Gastroesophageal sphincter (tissue), 4 donors: ENCODE measurements around the gene ALG13. TPM values are rescaled to one million over a fixed set of nuclear protein-coding genes. Genes with fewer than 3 reads are reported as not detected.

Source experiments
- ATAC-seq: fragments of 150-250 bp; one replicate; pipeline ENCODE4 v1.9.1; 2016; ENCODE audit warnings: mild to moderate bottlenecking, moderate library complexity
- H3K27ac ChIP-seq, 4 donors: fragments of 200-600 bp; sonication (generic) in 3 of 4; 1 replicate in 3 of 4; 2 replicates in 1 of 4; pipeline ENCODE4 v1.5.1; 2016 to 2019
- H3K27me3 ChIP-seq: fragments of 200-600 bp; sonication (generic); one replicate; pipeline ENCODE4 v1.5.1; 2019
- H3K36me3 ChIP-seq, 2 donors: fragments of 200-600 bp; sonication (generic); one replicate each; pipeline ENCODE4 v1.5.1; 2019; ENCODE audit warnings: control low read depth in 1 of 2
- H3K4me1 ChIP-seq, 3 donors: fragments of 200-600 bp; sonication (generic); 1 replicate in 2 of 3; 2 replicates in 1 of 3; pipeline ENCODE4 v1.5.1; 2016 to 2019; ENCODE audit warnings: control low read depth in 2 of 3
- H3K4me3 ChIP-seq, 2 donors: fragments of 200-600 bp; sonication (generic); one replicate each; pipeline ENCODE4 v1.5.1; 2019; ENCODE audit warnings: mild to moderate bottlenecking in 1 of 2, moderate library complexity in 1 of 2
- H3K9me3 ChIP-seq, 3 donors: fragments of 200-600 bp; sonication (generic); one replicate each; pipeline ENCODE4 v1.5.1; 2017 to 2019; ENCODE audit warnings: control low read depth in 2 of 3
- EP300 ChIP-seq: sonication (generic); formaldehyde crosslinking; IDR thresholded peaks from one replicate; pipeline ENCODE4 v1.6.1; 2017; ENCODE audit warnings: antibody characterized with exemption, mild to moderate bottlenecking
- POLR2A ChIP-seq, 2 donors: fragments of 450-650 bp; IDR thresholded peaks; one replicate each; pipeline ENCODE4 v1.6.1; 2017; ENCODE audit warnings: antibody characterized with exemption in 2 of 2, mild to moderate bottlenecking in 2 of 2, moderate library complexity in 1 of 2
- POLR2AphosphoS5 ChIP-seq: sonication (generic); formaldehyde crosslinking; IDR thresholded peaks from one replicate; pipeline ENCODE4 v1.6.1; 2017; ENCODE audit warnings: antibody characterized with exemption
- WGBS, 2 donors: methylation state at CpG; one replicate each; pipeline ENCODE4 v1.1.5; 2018; ENCODE audit warnings: low coverage in 1 of 2; 5-methylcytosine and 5-hydroxymethylcytosine counted together
- total RNA-seq, 4 donors: library from RNA; depleted of rRNA; stranded (reverse); fragments of >200 nt; gene quantifications; one replicate each; pipeline ENCODE4 v1.1.0, GENCODE V29; 2016
- TF ChIP-seq, protein P1 (sequence below), 4 experiments: fragments of 200-600 bp in 2 of 4; fragments of 450-650 bp in 2 of 4; sonication (generic) in 1 of 4; IDR thresholded peaks; one replicate each; pipeline ENCODE4 v1.5.1; 2017 to 2019; ENCODE audit warnings: antibody characterized with exemption in 4 of 4, mild to moderate bottlenecking in 2 of 4, moderate library complexity in 2 of 4

ALG13 gene
- total RNA-seq, 4 donors from 2014 or later = 34.6 to 62.4 (median 49.9) TPM

DNA sequence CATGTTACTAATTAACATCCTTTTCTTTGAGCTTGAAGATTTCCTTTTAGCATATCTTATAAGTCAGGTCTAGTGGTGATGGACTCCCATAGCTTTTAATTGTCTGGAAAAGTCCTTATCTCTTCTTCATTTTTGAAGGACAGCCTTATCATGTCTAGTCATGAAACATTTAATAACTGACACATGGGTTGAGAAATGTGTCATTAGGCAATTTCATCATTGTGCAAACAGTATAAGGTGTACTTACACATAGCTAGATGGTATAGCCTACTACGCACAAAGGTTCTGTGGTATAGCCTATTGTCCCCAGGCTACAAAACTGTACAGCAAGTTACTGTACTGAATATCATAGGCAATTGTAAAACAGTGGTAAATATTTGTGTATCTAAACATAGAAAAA is 34.5 kb upstream of the ALG13 start:
- H3K36me3 ChIP-seq = no peaks in the 10 kb centered on the region
- H3K9me3 ChIP-seq = no peaks in the 10 kb centered on the region
- no peaks in the 10 kb centered on the region for H3K4me1 ChIP-seq
- ATAC-seq = no peak
- no peak overlapping the region for H3K4me3 ChIP-seq
- no peaks in the 10 kb centered on the region for H3K27me3 ChIP-seq
- no peak overlapping the region for H3K27ac ChIP-seq
- TF ChIP-seq POLR2AphosphoS5 = no peak
- no peak for TF ChIP-seq EP300
- TF ChIP-seq, protein P1, sequence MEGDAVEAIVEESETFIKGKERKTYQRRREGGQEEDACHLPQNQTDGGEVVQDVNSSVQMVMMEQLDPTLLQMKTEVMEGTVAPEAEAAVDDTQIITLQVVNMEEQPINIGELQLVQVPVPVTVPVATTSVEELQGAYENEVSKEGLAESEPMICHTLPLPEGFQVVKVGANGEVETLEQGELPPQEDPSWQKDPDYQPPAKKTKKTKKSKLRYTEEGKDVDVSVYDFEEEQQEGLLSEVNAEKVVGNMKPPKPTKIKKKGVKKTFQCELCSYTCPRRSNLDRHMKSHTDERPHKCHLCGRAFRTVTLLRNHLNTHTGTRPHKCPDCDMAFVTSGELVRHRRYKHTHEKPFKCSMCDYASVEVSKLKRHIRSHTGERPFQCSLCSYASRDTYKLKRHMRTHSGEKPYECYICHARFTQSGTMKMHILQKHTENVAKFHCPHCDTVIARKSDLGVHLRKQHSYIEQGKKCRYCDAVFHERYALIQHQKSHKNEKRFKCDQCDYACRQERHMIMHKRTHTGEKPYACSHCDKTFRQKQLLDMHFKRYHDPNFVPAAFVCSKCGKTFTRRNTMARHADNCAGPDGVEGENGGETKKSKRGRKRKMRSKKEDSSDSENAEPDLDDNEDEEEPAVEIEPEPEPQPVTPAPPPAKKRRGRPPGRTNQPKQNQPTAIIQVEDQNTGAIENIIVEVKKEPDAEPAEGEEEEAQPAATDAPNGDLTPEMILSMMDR (IDR thresholded peaks at IDR 0.05) = no peak
- TF ChIP-seq POLR2A (IDR thresholded peaks at IDR 0.05) = no peak
- WGBS, 2 donors = 100% methylated on average over 1 of the region's 1 CpG

DNA sequence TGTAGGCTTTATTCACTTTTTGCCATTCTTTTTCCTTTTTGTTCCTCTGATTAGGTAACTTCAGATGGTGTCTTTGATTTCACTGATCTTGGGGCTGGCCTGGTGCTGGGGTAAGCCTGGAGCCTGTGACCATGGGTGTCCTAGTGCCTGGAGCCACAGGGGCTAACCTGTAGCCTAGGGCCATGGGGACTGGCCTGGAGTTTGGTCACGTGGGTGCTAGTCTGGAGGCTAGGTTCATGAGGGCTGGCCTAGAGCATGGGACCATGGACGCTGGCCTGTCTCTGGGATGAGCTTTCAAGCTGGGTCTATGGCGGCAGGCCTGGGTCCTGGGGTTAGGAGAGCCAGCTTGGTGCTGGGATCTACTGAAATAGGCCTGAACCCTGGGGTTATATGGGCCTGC is 32.2 kb upstream of the ALG13 start:
- Histone ChIP-seq H3K27ac (no peak overlapping the region), H3K4me1 (no peaks in the 10 kb centered on the region), H3K4me3 (no peak overlapping the region), H3K9me3 (no peaks in the 10 kb centered on the region), H3K36me3 (no peaks in the 10 kb centered on the region), H3K27me3 (no peaks in the 10 kb centered on the region)
- no peak for ATAC-seq
- WGBS, 2 donors = no CpG with 5 or more reads among the region's 3 CpGs
- TF ChIP-seq, protein P1 (IDR thresholded peaks at IDR 0.05) = no peak
- TF ChIP-seq EP300 (no peak), POLR2A (IDR thresholded peaks at IDR 0.05) (no peak), POLR2AphosphoS5 (no peak)

DNA sequence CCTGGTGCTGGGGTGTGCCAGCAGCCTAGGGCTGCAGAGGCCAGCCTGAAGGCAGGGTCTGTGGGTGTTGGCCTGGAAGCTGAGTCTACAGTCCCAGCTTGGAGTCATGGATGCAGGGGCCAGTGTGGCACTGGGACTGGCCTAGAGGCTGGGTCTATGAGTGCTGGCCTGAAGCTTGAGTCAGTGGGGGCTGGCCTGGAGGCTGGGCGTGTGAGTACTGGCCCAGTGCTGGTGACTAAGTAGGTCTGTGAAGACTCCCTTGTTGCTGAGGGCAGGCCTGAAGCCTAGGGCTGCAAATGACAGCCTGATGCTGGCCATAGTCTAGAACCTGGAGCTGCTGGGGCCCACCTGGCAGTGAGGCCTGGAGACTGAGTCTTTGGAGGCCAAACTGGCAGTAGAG is 31.3 kb upstream of the ALG13 start:
- TF ChIP-seq, protein P1 (IDR thresholded peaks at IDR 0.05) = no peak
- no CpG with 5 or more reads among the region's 1 CpG for WGBS, 2 donors
- H3K9me3 ChIP-seq = no peaks in the 10 kb centered on the region
- H3K4me3 ChIP-seq = no peak overlapping the region
- H3K4me1 ChIP-seq = no peaks in the 10 kb centered on the region
- no peaks in the 10 kb centered on the region for H3K36me3 ChIP-seq
- H3K27me3 ChIP-seq = no peaks in the 10 kb centered on the region
- no peak for ATAC-seq
- H3K27ac ChIP-seq = no peak overlapping the region

DNA sequence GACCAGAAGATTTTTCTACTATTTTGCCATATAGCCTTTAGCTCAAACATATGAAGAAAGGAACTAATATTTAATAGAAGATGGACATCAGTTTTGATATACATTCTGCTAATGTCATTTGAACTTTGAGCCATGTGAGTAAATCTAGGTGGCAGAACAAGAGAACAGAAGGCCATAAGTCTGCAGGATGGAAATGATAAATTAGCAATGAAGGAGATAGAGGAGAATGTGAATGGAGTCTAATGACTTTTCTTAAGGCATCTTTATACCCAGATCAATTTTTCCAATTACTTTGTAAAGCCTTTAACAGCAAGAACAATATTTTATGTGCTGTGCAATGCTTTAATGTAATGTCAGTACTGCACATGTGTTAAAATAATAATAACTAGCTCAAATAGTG is 30.1 kb upstream of the ALG13 start:
- Histone ChIP-seq H3K4me1 (no peaks in the 10 kb centered on the region), H3K27ac (no peak overlapping the region), H3K27me3 (no peaks in the 10 kb centered on the region), H3K9me3 (no peaks in the 10 kb centered on the region), H3K36me3 (no peaks in the 10 kb centered on the region), H3K4me3 (no peak overlapping the region)
- ATAC-seq = no peak
- TF ChIP-seq, protein P1 (IDR thresholded peaks at IDR 0.05) = no peak
- no peak for TF ChIP-seq POLR2AphosphoS5
- TF ChIP-seq EP300 = no peak
- no peak for TF ChIP-seq POLR2A (IDR thresholded peaks at IDR 0.05)

DNA sequence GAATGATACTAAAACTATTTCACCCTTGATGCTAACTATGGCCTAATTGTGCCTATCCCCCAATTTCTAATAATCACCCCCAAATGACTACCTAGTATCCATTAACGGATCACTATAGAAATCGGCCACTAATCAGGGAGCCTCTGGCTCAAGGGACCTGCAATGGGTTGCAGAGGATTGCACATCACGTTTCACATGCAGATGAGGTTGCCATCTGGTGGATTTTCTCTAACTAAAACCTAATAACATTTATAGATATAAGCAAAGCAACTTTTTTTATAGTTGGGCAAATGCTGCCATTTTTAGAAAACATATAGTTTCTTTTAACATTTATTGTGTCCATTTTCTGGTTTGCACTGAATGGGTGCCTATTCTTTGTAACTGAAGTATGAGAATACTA is 28.3 kb upstream of the ALG13 start:
- H3K9me3 ChIP-seq = no peaks in the 10 kb centered on the region
- WGBS, 2 donors = 40 to 55% methylated on average over 3 of the region's 3 CpGs
- TF ChIP-seq, protein P1 (IDR thresholded peaks at IDR 0.05) = no peak
- TF ChIP-seq POLR2AphosphoS5 (no peak), POLR2A (IDR thresholded peaks at IDR 0.05) (no peak), EP300 (no peak)
- H3K36me3 ChIP-seq = no peaks in the 10 kb centered on the region
- H3K4me1 ChIP-seq = no peaks in the 10 kb centered on the region
- H3K27ac ChIP-seq = no peak overlapping the region
- H3K27me3 ChIP-seq = no peaks in the 10 kb centered on the region
- no peak overlapping the region for H3K4me3 ChIP-seq
- no peak for ATAC-seq
